ENCODE data around the gene EHMT1. TPM values are rescaled to one million over a fixed set of nuclear protein-coding genes. Genes with fewer than 3 reads are reported as not detected.
A peak's percentile ranks its signal among the peaks of the same experiment; 100 is the strongest.

The EHMT1 gene
- polyA plus RNA-seq, 3 donors: 10.1 to 46.5 (median 15.0) TPM

DNA sequence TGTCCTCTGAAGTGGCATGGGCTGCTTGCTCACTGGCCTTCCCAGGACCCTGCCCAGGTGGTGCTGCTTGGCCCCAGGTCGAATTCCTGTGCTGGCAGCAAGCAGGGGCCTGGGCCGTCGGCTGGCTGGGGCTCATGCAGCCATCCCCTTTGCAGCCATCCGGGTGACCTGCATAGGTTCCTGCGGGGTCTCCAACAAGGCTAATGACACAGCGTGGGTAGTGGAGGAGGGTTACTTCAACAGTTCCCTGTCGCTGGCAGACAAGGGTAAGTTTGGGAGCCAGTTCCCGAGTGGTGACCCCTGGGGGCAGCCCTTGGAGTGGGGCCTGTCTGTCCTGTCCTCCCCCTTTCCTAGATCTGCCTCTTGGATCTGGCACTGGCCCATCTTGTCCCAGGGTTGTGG lies 6.1 kb upstream of the EHMT1 start:
- H3K9me3 ChIP-seq (replicated peaks in 1 of 2; ENCODE audit: control insufficient read depth in 1 of 2, insufficient read depth in 1 of 2, low read length in 2 of 2): no peaks in the 10 kb centered on the region
- H2AFZ ChIP-seq (ENCODE audit: insufficient read depth, low read depth, low read length, poor library complexity, severe bottlenecking): no peak overlapping the region
- H3K27me3 ChIP-seq (ENCODE audit: control insufficient read depth in 2 of 2, insufficient read depth in 2 of 2, low read length in 2 of 2): no peaks in the 10 kb centered on the region
- TF ChIP-seq, protein P1, sequence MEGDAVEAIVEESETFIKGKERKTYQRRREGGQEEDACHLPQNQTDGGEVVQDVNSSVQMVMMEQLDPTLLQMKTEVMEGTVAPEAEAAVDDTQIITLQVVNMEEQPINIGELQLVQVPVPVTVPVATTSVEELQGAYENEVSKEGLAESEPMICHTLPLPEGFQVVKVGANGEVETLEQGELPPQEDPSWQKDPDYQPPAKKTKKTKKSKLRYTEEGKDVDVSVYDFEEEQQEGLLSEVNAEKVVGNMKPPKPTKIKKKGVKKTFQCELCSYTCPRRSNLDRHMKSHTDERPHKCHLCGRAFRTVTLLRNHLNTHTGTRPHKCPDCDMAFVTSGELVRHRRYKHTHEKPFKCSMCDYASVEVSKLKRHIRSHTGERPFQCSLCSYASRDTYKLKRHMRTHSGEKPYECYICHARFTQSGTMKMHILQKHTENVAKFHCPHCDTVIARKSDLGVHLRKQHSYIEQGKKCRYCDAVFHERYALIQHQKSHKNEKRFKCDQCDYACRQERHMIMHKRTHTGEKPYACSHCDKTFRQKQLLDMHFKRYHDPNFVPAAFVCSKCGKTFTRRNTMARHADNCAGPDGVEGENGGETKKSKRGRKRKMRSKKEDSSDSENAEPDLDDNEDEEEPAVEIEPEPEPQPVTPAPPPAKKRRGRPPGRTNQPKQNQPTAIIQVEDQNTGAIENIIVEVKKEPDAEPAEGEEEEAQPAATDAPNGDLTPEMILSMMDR (IDR thresholded peaks at IDR 0.05): no peak
- peak overlapping the region; percentile 32 to 76 for H3K27ac ChIP-seq (ENCODE audit: low read depth in 1 of 2, low read length in 2 of 2)
- intact Hi-C loops (cut with micrococcal nuclease): no loop called here
- peaks cover 32 to 49% of the 10 kb centered on the region in 2 donors for H3K36me3 ChIP-seq (replicated peaks in 1 of 2; ENCODE audit: control insufficient read depth in 1 of 2, insufficient read depth in 2 of 2, low read length in 2 of 2)
- no peak overlapping the region for H3K4me3 ChIP-seq (replicated peaks in 1 of 3; ENCODE audit: low read depth in 2 of 3, low read length in 3 of 3)
- H3K9ac ChIP-seq (ENCODE audit: insufficient read depth, low read length, poor library complexity, severe bottlenecking): no peak overlapping the region
- no peak overlapping the region for H3K4me3 Mint-ChIP-seq
- H3K79me2 ChIP-seq (ENCODE audit: insufficient read depth, low read length): peaks cover 92% of the 10 kb centered on the region
- no peak overlapping the region for H3K4me2 ChIP-seq (replicated peaks; ENCODE audit: extremely low read depth, low read length, poor library complexity, severe bottlenecking)
- DNase-seq: no peak
- peaks cover 17 to 41% of the 10 kb centered on the region in 2 donors for H3K36me3 Mint-ChIP-seq
- H3K27me3 Mint-ChIP-seq (ENCODE audit: low read depth in 3 of 3): no peaks in the 10 kb centered on the region
- peaks cover 54 to 64% of the 10 kb centered on the region in 2 donors for H3K4me1 ChIP-seq (ENCODE audit: control insufficient read depth in 1 of 2, insufficient read depth in 2 of 2, low read length in 2 of 2)
- 89% methylated on average over 8 of the region's 8 CpGs for WGBS (ENCODE audit: insufficient coverage)
- no peaks in the 10 kb centered on the region for H3K9me3 Mint-ChIP-seq
- peak overlapping the region in 4 of 7 donors; percentile 73 to 81 (median 76) for H3K27ac Mint-ChIP-seq
- H3K4me1 Mint-ChIP-seq: peaks cover 55% of the 10 kb centered on the region
- peaks cover 90% of the 10 kb centered on the region for H4K20me1 ChIP-seq (ENCODE audit: insufficient read depth, low read length)

DNA sequence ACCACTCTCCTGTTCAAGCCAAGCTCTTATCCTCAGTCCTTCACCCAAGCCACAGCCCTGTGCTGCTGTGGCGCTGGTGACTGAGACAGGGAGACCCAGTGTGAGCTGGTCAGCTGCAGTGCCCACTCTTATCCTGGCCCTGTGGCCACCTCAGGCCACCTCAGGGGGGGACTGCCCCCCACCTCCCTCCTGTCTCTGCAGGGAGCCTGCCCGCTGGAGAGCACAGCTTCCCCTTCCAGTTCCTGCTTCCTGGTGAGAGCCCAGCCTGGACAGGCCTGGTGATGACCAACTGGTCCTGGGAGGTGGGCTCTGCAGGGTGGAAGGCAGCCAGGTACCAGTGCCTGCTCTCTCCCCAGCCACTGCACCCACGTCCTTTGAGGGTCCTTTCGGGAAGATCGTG lies 5.5 kb upstream of the EHMT1 start:
- WGBS (ENCODE audit: insufficient coverage): 81% methylated on average over 5 of the region's 5 CpGs
- intact Hi-C loops (cut with micrococcal nuclease): no loop called here
- Histone ChIP-seq H3K27me3 (ENCODE audit: control insufficient read depth in 2 of 2, insufficient read depth in 2 of 2, low read length in 2 of 2) (no peaks in the 10 kb centered on the region), H3K79me2 (ENCODE audit: insufficient read depth, low read length) (peaks cover 97% of the 10 kb centered on the region), H3K4me1 (ENCODE audit: control insufficient read depth in 1 of 2, insufficient read depth in 2 of 2, low read length in 2 of 2) (peaks cover 53 to 64% of the 10 kb centered on the region in 2 donors), H3K9me3 (replicated peaks in 1 of 2; ENCODE audit: control insufficient read depth in 1 of 2, insufficient read depth in 1 of 2, low read length in 2 of 2) (no peaks in the 10 kb centered on the region), H3K4me3 (replicated peaks in 1 of 3; ENCODE audit: low read depth in 2 of 3, low read length in 3 of 3) (no peak overlapping the region), H2AFZ (ENCODE audit: insufficient read depth, low read depth, low read length, poor library complexity, severe bottlenecking) (no peak overlapping the region), H3K9ac (ENCODE audit: insufficient read depth, low read length, poor library complexity, severe bottlenecking) (no peak overlapping the region), H3K27ac (ENCODE audit: low read depth in 1 of 2, low read length in 2 of 2) (peak overlapping the region in 1 of 2 donors; percentile 76), H4K20me1 (ENCODE audit: insufficient read depth, low read length) (peaks cover 90% of the 10 kb centered on the region), H3K4me2 (replicated peaks; ENCODE audit: extremely low read depth, low read length, poor library complexity, severe bottlenecking) (no peak overlapping the region), H3K36me3 (replicated peaks in 1 of 2; ENCODE audit: control insufficient read depth in 1 of 2, insufficient read depth in 2 of 2, low read length in 2 of 2) (peaks cover 32 to 49% of the 10 kb centered on the region in 2 donors)
- Mint-ChIP-seq H3K27me3 (ENCODE audit: low read depth in 3 of 3) (no peaks in the 10 kb centered on the region), H3K36me3 (peaks cover 17 to 41% of the 10 kb centered on the region in 2 donors), H3K9me3 (no peaks in the 10 kb centered on the region), H3K4me1 (peaks cover 55% of the 10 kb centered on the region), H3K4me3 (no peak overlapping the region), H3K27ac (peak overlapping the region in 4 of 7 donors; percentile 73 to 81 (median 76))
- TF ChIP-seq, protein P1 (IDR thresholded peaks at IDR 0.05): no peak
- no peak for DNase-seq
